ENCODE results near the gene DCTN1.

The DCTN1 gene

GRCh38 chr2:74316627-74317295, 63.4 kb downstream of the DCTN1 start:
- Histone ChIP-seq H3K27ac (no peak overlapping the region), H3K4me3 (ENCODE audit: low read depth, low read length) (no peak overlapping the region), H3K36me3 (replicated peaks) (no peaks in the 10 kb centered on the region), H3K27me3 (replicated peaks) (no peaks in the 10 kb centered on the region)
- in situ Hi-C loops (cut with HindIII; ENCODE audit: low pct_ligation_motif_present, low sequenced_read_pairs), result no loop called here
- TF ChIP-seq, protein P1, sequence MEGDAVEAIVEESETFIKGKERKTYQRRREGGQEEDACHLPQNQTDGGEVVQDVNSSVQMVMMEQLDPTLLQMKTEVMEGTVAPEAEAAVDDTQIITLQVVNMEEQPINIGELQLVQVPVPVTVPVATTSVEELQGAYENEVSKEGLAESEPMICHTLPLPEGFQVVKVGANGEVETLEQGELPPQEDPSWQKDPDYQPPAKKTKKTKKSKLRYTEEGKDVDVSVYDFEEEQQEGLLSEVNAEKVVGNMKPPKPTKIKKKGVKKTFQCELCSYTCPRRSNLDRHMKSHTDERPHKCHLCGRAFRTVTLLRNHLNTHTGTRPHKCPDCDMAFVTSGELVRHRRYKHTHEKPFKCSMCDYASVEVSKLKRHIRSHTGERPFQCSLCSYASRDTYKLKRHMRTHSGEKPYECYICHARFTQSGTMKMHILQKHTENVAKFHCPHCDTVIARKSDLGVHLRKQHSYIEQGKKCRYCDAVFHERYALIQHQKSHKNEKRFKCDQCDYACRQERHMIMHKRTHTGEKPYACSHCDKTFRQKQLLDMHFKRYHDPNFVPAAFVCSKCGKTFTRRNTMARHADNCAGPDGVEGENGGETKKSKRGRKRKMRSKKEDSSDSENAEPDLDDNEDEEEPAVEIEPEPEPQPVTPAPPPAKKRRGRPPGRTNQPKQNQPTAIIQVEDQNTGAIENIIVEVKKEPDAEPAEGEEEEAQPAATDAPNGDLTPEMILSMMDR (IDR thresholded peaks at IDR 0.05; ENCODE audit: low read depth, low read length, missing control alignments), result no peak
- DNase-seq, result no peak

DNA sequence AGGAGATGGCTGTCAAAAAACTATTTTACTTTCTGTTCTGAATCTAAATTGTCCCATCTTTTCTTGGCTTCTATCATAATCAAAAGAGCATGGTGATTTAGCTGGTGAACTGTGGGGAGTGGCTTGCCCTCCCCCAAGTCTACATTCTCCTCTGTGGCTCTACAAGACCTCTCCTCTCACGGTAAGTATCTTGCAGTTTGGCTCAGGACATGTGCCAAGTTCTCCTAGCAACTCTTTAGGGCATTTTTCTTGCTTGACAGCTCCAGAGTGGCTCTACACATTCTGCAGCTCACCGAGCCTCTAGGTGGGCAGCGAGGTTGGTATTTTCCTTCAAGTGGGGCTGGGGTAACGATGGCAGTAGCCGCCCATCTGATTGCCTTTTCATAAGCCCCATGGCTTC, 66.0 kb downstream of the DCTN1 start:
- TF ChIP-seq, protein P1 (IDR thresholded peaks at IDR 0.05; ENCODE audit: low read depth, low read length, missing control alignments), result no peak
- DNase-seq, result no peak
- Histone ChIP-seq H3K27me3 (replicated peaks) (no peaks in the 10 kb centered on the region), H3K27ac (no peak overlapping the region), H3K36me3 (replicated peaks) (no peaks in the 10 kb centered on the region), H3K4me3 (ENCODE audit: low read depth, low read length) (no peak overlapping the region)
- in situ Hi-C loops (cut with HindIII; ENCODE audit: low pct_ligation_motif_present, low sequenced_read_pairs), result no loop called here

GRCh38 chr2:74313497-74313896, 66.6 kb downstream of the DCTN1 start:
- Histone ChIP-seq H3K36me3 (replicated peaks) (no peaks in the 10 kb centered on the region), H3K27ac (no peak overlapping the region), H3K4me3 (ENCODE audit: low read depth, low read length) (no peak overlapping the region), H3K27me3 (replicated peaks) (no peaks in the 10 kb centered on the region)
- in situ Hi-C loops (cut with HindIII; ENCODE audit: low pct_ligation_motif_present, low sequenced_read_pairs), result no loop called here
- TF ChIP-seq, protein P1 (IDR thresholded peaks at IDR 0.05; ENCODE audit: low read depth, low read length, missing control alignments), result no peak
- no peak for DNase-seq

- in situ Hi-C loops (cut with HindIII; ENCODE audit: low pct_ligation_motif_present, low sequenced_read_pairs), result no loop called here
These were observed 67.2 kb downstream of the DCTN1 start for GRCh38 chr2:74312913-74313312.

More at GRCh38 chr2:74312913-74313312, 67.2 kb downstream of the DCTN1 start:
- Histone ChIP-seq H3K27me3 (replicated peaks) (no peaks in the 10 kb centered on the region), H3K27ac (no peak overlapping the region), H3K36me3 (replicated peaks) (no peaks in the 10 kb centered on the region), H3K4me3 (ENCODE audit: low read depth, low read length) (no peak overlapping the region)
- DNase-seq, result no peak
- TF ChIP-seq, protein P1 (IDR thresholded peaks at IDR 0.05; ENCODE audit: low read depth, low read length, missing control alignments), result no peak

All from brain microvascular endothelial cell (primary cell).